T-helper 1 cell treated with Interleukin-12 subunit alpha and Interleukin-12 subunit beta and Interleukin-4 antibody, amounts not matched to agents 30 μg/mL and 1 μg/mL, for 36 hours (primary cell): ENCODE measurements around the gene UCP2.
A peak's percentile ranks its signal among the peaks of the same experiment; 100 is the strongest.
"Not testable (repeated sequence)": the region's sequence is repeated elsewhere in the genome, so short reads cannot be mapped to it uniquely, and the experiment has no call there.

ENCODE experiments used
- H3K27ac Mint-ChIP-seq: one replicate; pipeline ENCODE4 v1.8.0; 2021; ENCODE audit warnings: mild to moderate bottlenecking, mixed read lengths
- H3K27me3 Mint-ChIP-seq: one replicate; pipeline ENCODE4 v1.8.0; 2021; ENCODE audit warnings: low read depth, mixed read lengths
- H3K36me3 Mint-ChIP-seq: one replicate; pipeline ENCODE4 v1.8.0; 2021; ENCODE audit warnings: low read depth, mixed read lengths
- H3K4me1 Mint-ChIP-seq: one replicate; pipeline ENCODE4 v1.8.0; 2021; ENCODE audit warnings: low read depth, mixed read lengths
- H3K4me3 Mint-ChIP-seq: one replicate; pipeline ENCODE4 v1.8.0; 2021; ENCODE audit warnings: mild to moderate bottlenecking, moderate library complexity, mixed read lengths
- H3K9me3 Mint-ChIP-seq: one replicate; pipeline ENCODE4 v1.8.0; 2021; ENCODE audit warnings: mixed read lengths

UCP2 gene

GRCh38 chr11:73957654-73958361 lies 24.8 kb downstream of the UCP2 start:
- Mint-ChIP-seq H3K36me3 (no peaks in the 10 kb centered on the region), H3K4me3 (no peak overlapping the region), H3K27ac (no peak overlapping the region), H3K9me3 (no peaks in the 10 kb centered on the region), H3K4me1 (peaks cover 4% of the 10 kb centered on the region), H3K27me3 (peaks cover 3% of the 10 kb centered on the region)

DNA sequence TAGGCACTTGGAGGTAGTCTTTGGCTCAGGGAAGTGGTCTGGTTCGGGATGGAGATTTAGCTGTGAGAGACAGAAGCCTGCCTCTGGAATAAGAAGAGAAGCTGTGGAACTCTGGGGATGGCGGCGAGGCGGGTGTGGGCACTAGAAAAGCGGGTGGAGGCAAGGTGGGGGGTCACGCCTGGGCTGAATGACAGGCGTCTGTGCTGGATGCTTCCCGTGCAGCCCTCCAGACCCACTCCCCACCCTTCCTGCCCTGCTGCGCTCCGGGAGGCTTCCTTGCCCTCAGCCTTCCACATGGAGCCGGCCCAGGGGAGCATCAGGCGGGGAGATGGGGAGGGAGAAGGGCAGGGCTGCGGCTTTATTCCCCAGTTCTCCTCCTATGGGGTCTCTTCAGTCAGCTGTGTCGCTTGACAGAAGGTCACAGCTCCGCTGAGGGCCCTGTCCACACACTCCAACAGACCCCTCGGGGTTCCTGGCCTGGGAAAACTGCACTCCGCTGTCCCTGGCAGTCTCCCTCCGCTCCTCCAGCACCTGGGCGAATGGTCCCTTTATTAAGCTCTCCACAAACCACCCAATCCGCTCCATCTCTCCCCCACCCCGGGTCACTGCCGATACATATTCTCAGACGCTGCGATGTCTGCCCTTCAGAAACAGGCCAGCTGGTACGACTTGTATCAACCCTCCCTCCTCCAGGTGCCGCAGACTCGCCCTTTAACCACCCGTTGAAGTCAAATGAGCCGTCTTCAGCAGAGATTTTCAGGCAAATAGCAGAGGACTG lies 25.6 kb downstream of the UCP2 start:
- Mint-ChIP-seq H3K4me1 (peaks cover 4% of the 10 kb centered on the region), H3K9me3 (no peaks in the 10 kb centered on the region), H3K27me3 (peaks cover 3% of the 10 kb centered on the region), H3K4me3 (peak overlapping the region; percentile 25), H3K27ac (no peak overlapping the region), H3K36me3 (no peaks in the 10 kb centered on the region)

GRCh38 chr11:73951797-73952196 lies 30.8 kb downstream of the UCP2 start:
- Mint-ChIP-seq H3K4me3 (no peak overlapping the region), H3K36me3 (no peaks in the 10 kb centered on the region), H3K4me1 (no peaks in the 10 kb centered on the region), H3K9me3 (no peaks in the 10 kb centered on the region), H3K27ac (no peak overlapping the region), H3K27me3 (peaks cover 2% of the 10 kb centered on the region)

- Mint-ChIP-seq H3K27me3 (no peaks in the 10 kb centered on the region), H3K4me3 (no peak within 1 kb of the TSS), H3K27ac (no peak within 1 kb of the TSS), H3K4me1 (peaks cover 1% of the 10 kb centered on the region), H3K36me3 (no peaks in the 10 kb centered on the region), H3K9me3 (no peaks in the 10 kb centered on the region)
Observed at GRCh38 chr11:73950869-73951710, 31.6 kb downstream of the UCP2 start, which contains the start of gene DNAJB13. Gene DNAJB13, plus strand, starts transcription at chr11:73951026. Its CDS starts 44 bp downstream, at chr11:73951070.

DNA sequence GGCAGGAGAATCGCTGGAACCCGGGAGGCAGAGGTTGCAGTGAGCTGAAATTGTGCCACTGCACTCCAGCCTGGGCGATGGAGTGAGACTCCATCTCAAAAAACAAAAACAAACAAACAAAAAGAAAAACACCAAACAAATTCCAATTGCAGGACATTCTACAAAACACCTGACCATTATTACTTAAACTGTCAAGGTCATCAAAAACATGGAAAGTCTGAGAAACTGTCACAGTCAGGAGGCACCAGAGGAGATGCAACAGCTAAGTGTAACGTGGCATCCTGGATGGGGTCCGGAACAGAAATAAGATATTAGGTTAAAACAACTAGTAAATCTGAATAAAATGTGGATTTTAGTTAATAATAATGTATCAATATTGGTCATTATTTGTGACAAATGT lies 32.7 kb downstream of the UCP2 start:
- Mint-ChIP-seq H3K4me1 (peaks cover 1% of the 10 kb centered on the region), H3K9me3 (no peaks in the 10 kb centered on the region), H3K36me3 (no peaks in the 10 kb centered on the region), H3K27me3 (no peaks in the 10 kb centered on the region), H3K4me3 (no peak overlapping the region), H3K27ac (no peak overlapping the region)

- Mint-ChIP-seq H3K9me3 (no peaks in the 10 kb centered on the region), H3K27ac (no peak overlapping the region), H3K4me3 (no peak overlapping the region), H3K4me1 (peaks cover 1% of the 10 kb centered on the region), H3K27me3 (no peaks in the 10 kb centered on the region), H3K36me3 (no peaks in the 10 kb centered on the region)
Observed at GRCh38 chr11:73949246-73949645, 33.4 kb downstream of the UCP2 start.

- Mint-ChIP-seq H3K4me3 (no peak overlapping the region), H3K27ac (no peak overlapping the region), H3K36me3 (no peaks in the 10 kb centered on the region), H3K9me3 (no peaks in the 10 kb centered on the region), H3K27me3 (no peaks in the 10 kb centered on the region), H3K4me1 (peaks cover 1% of the 10 kb centered on the region)
Observed at GRCh38 chr11:73946798-73947458, 35.7 kb downstream of the UCP2 start.

GRCh38 chr11:73945396-73945795 lies 37.2 kb downstream of the UCP2 start:
- Mint-ChIP-seq H3K9me3 (no peaks in the 10 kb centered on the region), H3K4me1 (peaks cover 1% of the 10 kb centered on the region), H3K27ac (no peak overlapping the region), H3K27me3 (no peaks in the 10 kb centered on the region), H3K36me3 (no peaks in the 10 kb centered on the region), H3K4me3 (no peak overlapping the region)

DNA sequence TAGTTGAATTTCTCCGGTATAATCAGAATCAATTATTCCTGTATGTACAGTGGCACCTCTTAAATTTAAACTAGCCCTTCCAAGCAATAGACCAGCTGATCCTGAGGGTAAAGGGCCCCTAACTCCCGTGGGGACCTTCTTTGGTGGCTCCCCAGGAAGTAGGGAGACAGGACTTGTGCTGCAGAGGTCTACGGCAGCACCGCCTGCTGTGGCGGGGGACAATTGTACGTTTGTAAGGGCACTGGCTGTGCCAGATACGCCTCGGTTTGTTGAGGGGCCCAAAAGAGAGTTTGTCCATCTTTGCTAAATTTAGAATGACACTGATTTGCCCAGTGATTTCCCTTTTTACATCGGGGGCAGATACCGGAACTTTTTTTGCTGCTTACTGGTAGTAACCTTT lies 37.7 kb downstream of the UCP2 start:
- Mint-ChIP-seq H3K36me3 (no peaks in the 10 kb centered on the region), H3K27ac (no peak overlapping the region), H3K27me3 (no peaks in the 10 kb centered on the region), H3K4me3 (no peak overlapping the region), H3K4me1 (peaks cover 1% of the 10 kb centered on the region), H3K9me3 (no peaks in the 10 kb centered on the region)

- no peaks in the 10 kb centered on the region for H3K27me3 Mint-ChIP-seq
- H3K27ac Mint-ChIP-seq, result no peak overlapping the region
- H3K36me3 Mint-ChIP-seq, result no peaks in the 10 kb centered on the region
- H3K4me1 Mint-ChIP-seq, result peaks cover 1% of the 10 kb centered on the region
- no peak overlapping the region for H3K4me3 Mint-ChIP-seq
- no peaks in the 10 kb centered on the region for H3K9me3 Mint-ChIP-seq
Observed at GRCh38 chr11:73944085-73944484, 38.6 kb downstream of the UCP2 start.

DNA sequence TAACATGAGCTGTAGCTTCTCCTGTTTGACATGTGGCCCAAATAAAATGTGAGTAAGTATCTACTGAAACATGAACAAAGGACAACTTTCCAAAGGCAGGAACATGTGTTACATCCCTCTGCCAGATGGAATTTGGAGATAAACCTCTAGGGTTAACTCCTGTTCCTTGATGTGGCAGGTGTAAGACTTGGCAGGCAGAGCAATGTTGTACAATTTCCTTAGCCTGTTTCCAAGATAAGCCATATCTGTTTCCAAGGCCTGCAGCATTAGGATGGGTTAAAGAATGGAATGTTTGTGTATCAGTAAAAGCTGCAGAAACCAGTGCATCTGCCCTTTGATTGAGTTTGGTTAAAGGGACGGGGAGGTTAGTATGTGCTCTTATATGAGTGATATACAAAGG lies 40.6 kb downstream of the UCP2 start:
- Mint-ChIP-seq H3K4me1 (peaks cover 6% of the 10 kb centered on the region), H3K9me3 (no peaks in the 10 kb centered on the region), H3K27me3 (no peaks in the 10 kb centered on the region), H3K36me3 (peaks cover 6% of the 10 kb centered on the region), H3K27ac (no peak overlapping the region), H3K4me3 (no peak overlapping the region)

DNA sequence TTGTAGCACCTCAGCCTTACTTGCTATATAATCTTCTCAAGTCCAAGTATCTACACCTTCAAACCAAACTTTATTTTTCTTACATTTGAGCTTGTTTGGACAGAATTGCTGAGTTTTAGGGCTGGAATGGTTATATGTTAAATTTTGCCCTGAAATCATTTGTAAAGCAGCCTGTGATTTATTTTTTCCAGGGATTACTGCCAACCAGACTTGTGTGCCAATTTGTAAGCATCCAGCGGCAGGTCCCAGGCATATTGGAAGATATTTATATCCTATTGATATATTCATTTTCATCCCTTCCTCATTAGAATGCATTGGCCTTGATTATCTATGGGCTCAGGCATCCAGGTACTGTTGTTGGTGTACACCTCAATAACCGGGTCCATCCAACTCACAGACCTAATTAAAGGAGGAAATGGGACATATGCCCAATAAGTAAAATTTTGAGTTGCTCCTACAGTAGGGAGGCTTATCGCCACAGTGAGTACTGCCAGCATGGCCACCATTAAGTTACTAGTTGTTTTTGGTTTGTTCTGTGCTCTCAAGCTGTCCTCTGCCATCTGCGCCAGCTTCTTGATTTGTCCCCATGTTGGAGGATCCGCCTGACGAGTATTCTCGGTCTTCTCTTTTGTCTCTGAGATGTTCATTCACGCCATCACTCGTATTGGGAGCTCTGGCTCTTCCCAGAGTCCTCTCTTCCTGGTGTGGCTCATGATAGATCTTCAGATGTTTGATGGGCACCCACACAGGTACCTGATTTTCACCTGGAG lies 41.7 kb downstream of the UCP2 start:
- peaks cover 4% of the 10 kb centered on the region for H3K4me1 Mint-ChIP-seq
- no peaks in the 10 kb centered on the region for H3K27me3 Mint-ChIP-seq
- H3K4me3 Mint-ChIP-seq, result no peak overlapping the region
- no peak overlapping the region for H3K27ac Mint-ChIP-seq
- no peaks in the 10 kb centered on the region for H3K9me3 Mint-ChIP-seq
- peaks cover 6% of the 10 kb centered on the region for H3K36me3 Mint-ChIP-seq

DNA sequence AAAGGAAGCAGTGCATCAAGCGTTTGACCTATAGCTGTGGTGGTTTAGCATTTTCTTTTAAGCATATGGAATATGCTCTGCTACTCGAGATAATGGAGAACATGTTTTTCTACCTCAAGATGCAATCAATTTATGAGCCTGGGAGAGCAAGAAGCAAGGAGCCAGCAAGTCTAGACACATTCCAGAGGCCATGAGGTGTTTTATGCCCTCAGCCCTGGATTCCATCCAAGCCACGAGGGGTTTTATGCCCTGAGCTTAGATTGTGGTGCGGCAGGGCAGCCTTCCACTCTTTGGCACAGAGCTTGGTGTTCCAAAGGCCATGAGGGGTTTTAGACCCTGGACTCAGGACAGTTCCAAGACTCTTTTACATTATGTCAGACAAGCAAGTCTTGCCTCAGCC lies 43.5 kb downstream of the UCP2 start:
- no peaks in the 10 kb centered on the region for H3K27me3 Mint-ChIP-seq
- peaks cover 4% of the 10 kb centered on the region for H3K4me1 Mint-ChIP-seq

GRCh38 chr11:73936047-73936446 lies 46.6 kb downstream of the UCP2 start:
- not testable (repeated sequence) for H3K9me3 Mint-ChIP-seq, H3K27ac Mint-ChIP-seq, H3K4me3 Mint-ChIP-seq, H3K4me1 Mint-ChIP-seq, H3K36me3 Mint-ChIP-seq, H3K27me3 Mint-ChIP-seq

More for the DNA sequence above, 43.5 kb downstream of the UCP2 start:
- peaks cover 9% of the 10 kb centered on the region for H3K36me3 Mint-ChIP-seq
- H3K9me3 Mint-ChIP-seq, result no peaks in the 10 kb centered on the region
- no peak overlapping the region for H3K4me3 Mint-ChIP-seq
- no peak overlapping the region for H3K27ac Mint-ChIP-seq
